Skeletal muscle tissue (tissue), 4 donors: ENCODE results near the gene CTNNBIP1. TPM values are rescaled to one million over a fixed set of nuclear protein-coding genes. Genes with fewer than 3 reads are reported as not detected.

Experiments
- H3K27ac ChIP-seq: one replicate; pipeline ENCODE4 v1.7.0; 2013; ENCODE audit warnings: mild to moderate bottlenecking, low read depth, low read length, inconsistent platforms
- H3K27me3 ChIP-seq, 3 donors: one replicate each; pipeline ENCODE4 v1.7.0; 2013; ENCODE audit warnings: low read length in 3 of 3; ENCODE audit not compliant: control insufficient read depth in 3 of 3, insufficient read depth in 3 of 3
- H3K36me3 ChIP-seq, 3 donors: one replicate each; pipeline ENCODE4 v1.7.0; 2013; ENCODE audit warnings: low read length in 3 of 3; ENCODE audit not compliant: control insufficient read depth in 3 of 3, insufficient read depth in 3 of 3
- H3K4me1 ChIP-seq, 3 donors: one replicate each; pipeline ENCODE4 v1.7.0; 2013; ENCODE audit warnings: low read length in 3 of 3, mild to moderate bottlenecking in 3 of 3; ENCODE audit not compliant: control insufficient read depth in 3 of 3, insufficient read depth in 3 of 3
- H3K4me3 ChIP-seq, 3 donors: one replicate each; pipeline ENCODE4 v1.7.0; 2013; ENCODE audit warnings: low read length in 3 of 3
- H3K9ac ChIP-seq, 3 donors: one replicate each; pipeline ENCODE4 v1.7.0; 2013; ENCODE audit warnings: low read length in 3 of 3, mild to moderate bottlenecking in 3 of 3, moderate library complexity in 2 of 3, low read depth in 1 of 3
- H3K9me3 ChIP-seq, 3 donors: one replicate each; pipeline ENCODE4 v1.7.0; 2013; ENCODE audit warnings: low read length in 3 of 3; ENCODE audit not compliant: control insufficient read depth in 3 of 3
- total RNA-seq: library from RNA; depleted of rRNA; stranded (reverse); fragments of >200 nt; gene quantifications from one replicate; pipeline ENCODE4 v1.2.3, GENCODE V29; 2014
- donor health status: Osteomylitis.

The CTNNBIP1 gene
- total RNA-seq, 1 donor from 2014 or later: 32.4 TPM

GRCh38 chr1:9872430-9873165, 37.5 kb downstream of the CTNNBIP1 start:
- H3K9me3 ChIP-seq: no peaks in the 10 kb centered on the region
- no peaks in the 10 kb centered on the region for H3K27me3 ChIP-seq
- peak overlapping the region in 1 of 3 donors; percentile 21 for H3K4me3 ChIP-seq
- peak overlapping the region in 2 of 3 donors; percentile 38 to 57 for H3K9ac ChIP-seq
- H3K27ac ChIP-seq: peak overlapping the region; percentile 7
- peaks cover 0 to 24% (median 22%) of the 10 kb centered on the region in 3 donors for H3K36me3 ChIP-seq
- H3K4me1 ChIP-seq: peaks cover 27 to 39% (median 27%) of the 10 kb centered on the region in 3 donors

GRCh38 chr1:9871707-9872425, 38.2 kb downstream of the CTNNBIP1 start:
- Histone ChIP-seq H3K4me1 (peaks cover 25 to 39% (median 29%) of the 10 kb centered on the region in 3 donors), H3K9me3 (no peaks in the 10 kb centered on the region), H3K27me3 (no peaks in the 10 kb centered on the region), H3K27ac (no peak overlapping the region), H3K36me3 (peaks cover 0 to 25% (median 23%) of the 10 kb centered on the region in 3 donors), H3K9ac (peak overlapping the region in 1 of 3 donors; percentile 57), H3K4me3 (no peak overlapping the region)

- H3K36me3 ChIP-seq: peaks cover 0 to 26% (median 23%) of the 10 kb centered on the region in 3 donors
- H3K27ac ChIP-seq: no peak overlapping the region
Measured at GRCh38 chr1:9871021-9871420, 39.0 kb downstream of the CTNNBIP1 start.

GRCh38 chr1:9870572-9870971, 39.5 kb downstream of the CTNNBIP1 start:
- Histone ChIP-seq H3K27ac (no peak overlapping the region), H3K4me1 (peaks cover 24 to 42% (median 29%) of the 10 kb centered on the region in 3 donors), H3K9me3 (no peaks in the 10 kb centered on the region), H3K27me3 (no peaks in the 10 kb centered on the region), H3K36me3 (peaks cover 0 to 26% (median 23%) of the 10 kb centered on the region in 3 donors), H3K9ac (peak overlapping the region in 1 of 3 donors; percentile 25), H3K4me3 (no peak overlapping the region)

More at GRCh38 chr1:9871021-9871420, 39.0 kb downstream of the CTNNBIP1 start:
- Histone ChIP-seq H3K4me3 (no peak overlapping the region), H3K9ac (peak overlapping the region in 1 of 3 donors; percentile 25), H3K9me3 (no peaks in the 10 kb centered on the region), H3K4me1 (peaks cover 24 to 40% (median 29%) of the 10 kb centered on the region in 3 donors), H3K27me3 (no peaks in the 10 kb centered on the region)

GRCh38 chr1:9869831-9870251, 40.2 kb downstream of the CTNNBIP1 start:
- peaks cover 0 to 26% (median 23%) of the 10 kb centered on the region in 3 donors for H3K36me3 ChIP-seq
- H3K9me3 ChIP-seq: no peaks in the 10 kb centered on the region
- H3K4me3 ChIP-seq: no peak overlapping the region
- peak overlapping the region in 1 of 3 donors; percentile 43 for H3K9ac ChIP-seq
- H3K27ac ChIP-seq: no peak overlapping the region
- peaks cover 17 to 35% (median 24%) of the 10 kb centered on the region in 3 donors for H3K4me1 ChIP-seq
- H3K27me3 ChIP-seq: no peaks in the 10 kb centered on the region

- Histone ChIP-seq H3K27me3 (no peaks in the 10 kb centered on the region), H3K27ac (no peak overlapping the region), H3K9me3 (no peaks in the 10 kb centered on the region), H3K4me1 (peaks cover 18 to 28% (median 23%) of the 10 kb centered on the region in 3 donors), H3K4me3 (no peak overlapping the region), H3K36me3 (peaks cover 0 to 26% (median 23%) of the 10 kb centered on the region in 3 donors), H3K9ac (no peak overlapping the region)
Measured at GRCh38 chr1:9868244-9868590, 41.9 kb downstream of the CTNNBIP1 start.

- H3K4me3 ChIP-seq: no peak overlapping the region
- H3K9ac ChIP-seq: no peak overlapping the region
- H3K9me3 ChIP-seq: no peaks in the 10 kb centered on the region
- peaks cover 12 to 22% (median 17%) of the 10 kb centered on the region in 3 donors for H3K4me1 ChIP-seq
- H3K36me3 ChIP-seq: peaks cover 0 to 26% (median 23%) of the 10 kb centered on the region in 3 donors
- no peaks in the 10 kb centered on the region for H3K27me3 ChIP-seq
- no peak overlapping the region for H3K27ac ChIP-seq
Measured at GRCh38 chr1:9867408-9868243, 42.4 kb downstream of the CTNNBIP1 start.

GRCh38 chr1:9866836-9867235, 43.2 kb downstream of the CTNNBIP1 start:
- H3K27ac ChIP-seq: no peak overlapping the region
- H3K4me1 ChIP-seq: peaks cover 8 to 14% (median 11%) of the 10 kb centered on the region in 3 donors
- no peak overlapping the region for H3K4me3 ChIP-seq
- no peak overlapping the region for H3K9ac ChIP-seq
- peaks cover 0 to 26% (median 22%) of the 10 kb centered on the region in 3 donors for H3K36me3 ChIP-seq
- no peaks in the 10 kb centered on the region for H3K9me3 ChIP-seq
- no peaks in the 10 kb centered on the region for H3K27me3 ChIP-seq

GRCh38 chr1:9865724-9866123, 44.3 kb downstream of the CTNNBIP1 start:
- no peak overlapping the region for H3K27ac ChIP-seq

More at GRCh38 chr1:9865724-9866123, 44.3 kb downstream of the CTNNBIP1 start:
- H3K9ac ChIP-seq: no peak overlapping the region
- H3K36me3 ChIP-seq: peaks cover 0 to 21% (median 14%) of the 10 kb centered on the region in 3 donors
- H3K4me1 ChIP-seq: peaks cover 8 to 13% (median 11%) of the 10 kb centered on the region in 3 donors
- H3K4me3 ChIP-seq: no peak overlapping the region
- H3K27me3 ChIP-seq: no peaks in the 10 kb centered on the region
- no peaks in the 10 kb centered on the region for H3K9me3 ChIP-seq
